Liver (tissue), 9 donors: Measurements from ENCODE around the gene CHRNA3. TPM values are rescaled to one million over a fixed set of nuclear protein-coding genes. Genes with fewer than 3 reads are reported as not detected.
A peak's percentile ranks its signal among the peaks of the same experiment; 100 is the strongest.

Experiments used
- DNase-seq: peaks from one replicate; pipeline ENCODE4 v3.0.0-alpha.2; 2017; ENCODE audit warnings: low spot score
- H3K27ac ChIP-seq, 2 donors: one replicate each; pipeline ENCODE4 v1.7.0; 2013; ENCODE audit warnings: inconsistent platforms in 2 of 2, low read length in 2 of 2, control low read depth in 1 of 2, low read depth in 1 of 2, mild to moderate bottlenecking in 1 of 2
- H3K27me3 ChIP-seq, 4 donors: one replicate each; pipeline versions ENCODE4 v1.6.1 to v1.7.0; 2013; ENCODE audit warnings: low read length in 3 of 4, inconsistent platforms in 1 of 4, mild to moderate bottlenecking in 1 of 4, moderate library complexity in 1 of 4; ENCODE audit not compliant: control insufficient read depth in 4 of 4, insufficient read depth in 4 of 4
- H3K36me3 ChIP-seq, 4 donors: one replicate each; pipeline versions ENCODE4 v1.6.1 to v1.7.0; 2013; ENCODE audit warnings: low read length in 3 of 4, mild to moderate bottlenecking in 3 of 4, low read depth in 1 of 4, moderate library complexity in 1 of 4; ENCODE audit not compliant: control insufficient read depth in 4 of 4, insufficient read depth in 3 of 4
- H3K4me1 ChIP-seq, 4 donors: one replicate each; pipeline versions ENCODE4 v1.6.1 to v1.7.0; 2013; ENCODE audit warnings: low read length in 3 of 4, mild to moderate bottlenecking in 3 of 4, moderate library complexity in 1 of 4; ENCODE audit not compliant: control insufficient read depth in 4 of 4, insufficient read depth in 4 of 4
- H3K4me3 ChIP-seq, 3 donors: one replicate each; pipeline versions ENCODE4 v1.6.1 to v1.7.0; 2013; ENCODE audit warnings: low read length in 3 of 3, control low read depth in 1 of 3, low read depth in 1 of 3, mild to moderate bottlenecking in 1 of 3
- H3K9ac ChIP-seq, 2 donors: one replicate each; pipeline ENCODE4 v1.7.0; 2013; ENCODE audit warnings: low read length in 2 of 2, mild to moderate bottlenecking in 2 of 2, moderate library complexity in 2 of 2, control low read depth in 1 of 2, low read depth in 1 of 2
- H3K9me3 ChIP-seq, 4 donors: one replicate each; pipeline versions ENCODE4 v1.6.1 to v1.7.0; 2013; ENCODE audit warnings: low read length in 3 of 4; ENCODE audit not compliant: control insufficient read depth in 4 of 4
- ATF3 ChIP-seq: IDR thresholded peaks from 2 replicates; pipeline ENCODE4 v1.6.1; 2016; ENCODE audit warnings: antibody characterized with exemption
- EGR1 ChIP-seq, 2 donors: IDR thresholded peaks; 2 replicates each; pipeline ENCODE4 v1.6.1; 2016 to 2018; ENCODE audit warnings: antibody characterized with exemption in 2 of 2, low read depth in 2 of 2
- FOXA1 ChIP-seq: IDR thresholded peaks from 2 replicates; pipeline ENCODE4 v1.6.1; 2016; ENCODE audit warnings: antibody characterized with exemption
- FOXA2 ChIP-seq: IDR thresholded peaks from 2 replicates; pipeline ENCODE4 v1.6.1; 2016; ENCODE audit warnings: antibody characterized with exemption
- GABPA ChIP-seq, 2 donors: IDR thresholded peaks in 1 of 2; conservative IDR thresholded peaks in 1 of 2; 2 replicates each; pipeline ENCODE4 v1.6.1; 2016; ENCODE audit warnings: antibody characterized with exemption in 2 of 2, mild to moderate bottlenecking in 1 of 2, moderate library complexity in 1 of 2
- HNF4G ChIP-seq: IDR thresholded peaks from 2 replicates; pipeline ENCODE4 v1.6.1; 2016; ENCODE audit warnings: antibody characterized with exemption
- JUND ChIP-seq, 2 donors: IDR thresholded peaks; 2 replicates each; pipeline ENCODE4 v1.6.1; 2016; ENCODE audit warnings: antibody characterized with exemption in 2 of 2
- NR2F2 ChIP-seq: IDR thresholded peaks from 2 replicates; pipeline ENCODE4 v1.6.1; 2016; ENCODE audit warnings: antibody characterized with exemption
- RAD21 ChIP-seq, 2 donors: IDR thresholded peaks; 2 replicates each; pipeline ENCODE4 v1.6.1; 2016; ENCODE audit warnings: antibody characterized with exemption in 2 of 2, mild to moderate bottlenecking in 2 of 2
- REST ChIP-seq: IDR thresholded peaks from 2 replicates; pipeline ENCODE4 v1.6.1; 2016; ENCODE audit warnings: antibody characterized with exemption, mild to moderate bottlenecking
- RXRA ChIP-seq, 2 donors: IDR thresholded peaks; 2 replicates each; pipeline ENCODE4 v1.6.1; 2017 to 2018; ENCODE audit warnings: antibody characterized with exemption in 2 of 2, mild to moderate bottlenecking in 1 of 2
- SP1 ChIP-seq: IDR thresholded peaks from 2 replicates; pipeline ENCODE4 v1.6.1; 2018; ENCODE audit warnings: antibody characterized with exemption, mild to moderate bottlenecking
- TAF1 ChIP-seq: conservative IDR thresholded peaks from 2 replicates; pipeline ENCODE4 v1.6.1; 2016; ENCODE audit warnings: antibody characterized with exemption, mild to moderate bottlenecking
- YY1 ChIP-seq: IDR thresholded peaks from 2 replicates; pipeline ENCODE4 v1.6.1; 2016; ENCODE audit warnings: antibody characterized with exemption, mild to moderate bottlenecking
- WGBS: extraction: QIAGEN DNeasy Blood & Tissue Kit; methylation state at CpG from one replicate; pipeline ENCODE4 v1.1.7; 2013; 5-methylcytosine and 5-hydroxymethylcytosine counted together
- polyA plus RNA-seq, 2 donors: library from polyadenylated mRNA; stranded (reverse) in 1 of 2; unstranded in 1 of 2; fragments of 200-250 nt in 1 of 2; fragments of >200 nt in 1 of 2; fragmentation: Nextera tagmentation in 1 of 2; extraction: Ambion mirVana in 1 of 2; gene quantifications; one replicate each; pipeline versions ENCODE4 v1.2.1 to v1.2.3, GENCODE V29; 2013 to 2015
- total RNA-seq, 2 donors: library from RNA; depleted of rRNA; stranded (reverse); fragments of >200 nt; gene quantifications; one replicate each; pipeline ENCODE4 v1.2.3, GENCODE V29; 2014
- TF ChIP-seq, protein P1 (sequence below): IDR thresholded peaks from 2 replicates; pipeline ENCODE4 v1.6.1; 2016; ENCODE audit warnings: antibody characterized with exemption
- TF ChIP-seq, protein P2 (sequence below): IDR thresholded peaks from 2 replicates; pipeline ENCODE4 v1.6.1; 2016; ENCODE audit warnings: antibody characterized with exemption
- TF ChIP-seq, protein P3 (sequence below): fragments of 150-350 bp; IDR thresholded peaks from 2 replicates; pipeline ENCODE4 v1.5.1; 2017; ENCODE audit warnings: improper control_type of control experiment, low read depth, low read length; ENCODE audit not compliant: missing input control
- donor health status: healthy.
- donor health status: healthy.
- donor health status: healthy.
- donor health status: healthy.
- donor health status: healthy.

Gene CHRNA3
- total and polyA plus RNA-seq, 4 donors, result not detected

DNA sequence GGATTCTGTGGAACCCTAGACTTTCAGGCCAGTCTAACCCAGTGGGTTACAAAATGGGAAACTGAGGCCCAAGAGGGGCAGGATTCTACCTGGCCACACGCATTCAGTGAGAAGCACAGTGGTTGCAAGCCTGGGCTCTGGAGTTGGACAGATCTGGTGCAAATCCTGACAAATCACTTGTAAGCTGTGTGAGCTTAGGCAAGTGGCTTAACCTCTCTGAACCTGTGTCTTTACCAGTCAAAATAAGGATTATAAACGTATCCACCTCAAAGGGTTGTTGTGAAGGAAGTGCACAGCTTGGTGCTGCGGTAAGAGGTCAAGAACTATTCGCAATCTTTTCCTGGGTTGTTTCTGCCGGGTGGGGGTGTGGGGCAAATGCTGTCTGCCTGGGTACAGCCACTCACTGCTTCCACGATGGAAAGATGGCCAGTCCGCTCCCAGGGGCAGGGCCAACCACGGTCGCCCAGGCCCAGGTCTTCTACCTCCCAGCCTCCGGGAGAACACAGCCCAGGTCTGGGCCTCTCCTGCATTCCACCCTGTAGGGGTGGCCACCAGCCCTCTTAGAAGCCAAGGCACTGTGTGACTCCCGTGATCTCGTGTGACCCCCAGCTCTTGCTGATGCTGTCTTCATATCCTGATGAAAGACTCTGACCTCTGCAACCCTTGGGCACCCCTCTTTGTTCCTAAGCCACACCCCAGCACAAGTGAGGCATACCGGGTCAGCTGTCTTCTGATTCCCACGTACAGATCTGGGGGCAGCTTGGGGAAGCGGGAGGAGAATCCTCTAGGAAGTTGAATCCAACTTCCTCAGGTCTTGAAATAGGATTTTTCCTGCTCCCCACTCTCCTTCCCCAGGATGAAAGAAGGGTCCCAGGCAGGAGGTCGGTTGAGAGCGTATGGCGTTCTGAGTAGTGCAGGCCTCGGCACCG, 1.5 kb downstream of the CHRNA3 start:
- Histone ChIP-seq H3K9ac (no peak overlapping the region), H3K4me1 (peaks cover 0 to 14% (median 3%) of the 10 kb centered on the region in 4 donors), H3K4me3 (no peak overlapping the region), H3K27me3 (peaks cover 4 to 26% (median 12%) of the 10 kb centered on the region in 4 donors), H3K9me3 (no peaks in the 10 kb centered on the region), H3K27ac (no peak overlapping the region), H3K36me3 (no peaks in the 10 kb centered on the region)
- WGBS, result 39% methylated on average over 20 of the region's 20 CpGs
- TF ChIP-seq ATF3 (no peak), RAD21 (IDR thresholded peaks at IDR 0.05) (no peak), GABPA (IDR thresholded peaks at IDR 0.05 in 1 of 2, conservative IDR thresholded peaks at IDR 0.05 in 1 of 2) (no peak), NR2F2 (no peak), SP1 (no peak), FOXA1 (no peak), YY1 (no peak), FOXA2 (no peak), REST (no peak), TAF1 (no peak), EGR1 (IDR thresholded peaks at IDR 0.05; ENCODE audit: low read depth in 2 of 2) (no peak), HNF4G (no peak), RXRA (IDR thresholded peaks at IDR 0.05) (no peak)
- TF ChIP-seq, protein P1, sequence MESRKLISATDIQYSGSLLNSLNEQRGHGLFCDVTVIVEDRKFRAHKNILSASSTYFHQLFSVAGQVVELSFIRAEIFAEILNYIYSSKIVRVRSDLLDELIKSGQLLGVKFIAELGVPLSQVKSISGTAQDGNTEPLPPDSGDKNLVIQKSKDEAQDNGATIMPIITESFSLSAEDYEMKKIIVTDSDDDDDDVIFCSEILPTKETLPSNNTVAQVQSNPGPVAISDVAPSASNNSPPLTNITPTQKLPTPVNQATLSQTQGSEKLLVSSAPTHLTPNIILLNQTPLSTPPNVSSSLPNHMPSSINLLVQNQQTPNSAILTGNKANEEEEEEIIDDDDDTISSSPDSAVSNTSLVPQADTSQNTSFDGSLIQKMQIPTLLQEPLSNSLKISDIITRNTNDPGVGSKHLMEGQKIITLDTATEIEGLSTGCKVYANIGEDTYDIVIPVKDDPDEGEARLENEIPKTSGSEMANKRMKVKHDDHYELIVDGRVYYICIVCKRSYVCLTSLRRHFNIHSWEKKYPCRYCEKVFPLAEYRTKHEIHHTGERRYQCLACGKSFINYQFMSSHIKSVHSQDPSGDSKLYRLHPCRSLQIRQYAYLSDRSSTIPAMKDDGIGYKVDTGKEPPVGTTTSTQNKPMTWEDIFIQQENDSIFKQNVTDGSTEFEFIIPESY, result no peak
- TF ChIP-seq, protein P2, sequence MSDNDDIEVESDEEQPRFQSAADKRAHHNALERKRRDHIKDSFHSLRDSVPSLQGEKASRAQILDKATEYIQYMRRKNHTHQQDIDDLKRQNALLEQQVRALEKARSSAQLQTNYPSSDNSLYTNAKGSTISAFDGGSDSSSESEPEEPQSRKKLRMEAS, result no peak
- DNase-seq, result no peak

- Histone ChIP-seq H3K4me3 (no peak overlapping the region), H3K36me3 (no peaks in the 10 kb centered on the region), H3K9ac (no peak overlapping the region), H3K27me3 (peaks cover 4 to 26% (median 12%) of the 10 kb centered on the region in 4 donors), H3K9me3 (no peaks in the 10 kb centered on the region), H3K27ac (no peak overlapping the region), H3K4me1 (peaks cover 0 to 14% (median 3%) of the 10 kb centered on the region in 4 donors)
- DNase-seq, result peak; percentile 88
- 26% methylated on average over 8 of the region's 8 CpGs for WGBS
- TF ChIP-seq NR2F2, result no peak
- no peak for TF ChIP-seq REST
- no peak for TF ChIP-seq GABPA (IDR thresholded peaks at IDR 0.05 in 1 of 2, conservative IDR thresholded peaks at IDR 0.05 in 1 of 2)
- TF ChIP-seq, protein P3, sequence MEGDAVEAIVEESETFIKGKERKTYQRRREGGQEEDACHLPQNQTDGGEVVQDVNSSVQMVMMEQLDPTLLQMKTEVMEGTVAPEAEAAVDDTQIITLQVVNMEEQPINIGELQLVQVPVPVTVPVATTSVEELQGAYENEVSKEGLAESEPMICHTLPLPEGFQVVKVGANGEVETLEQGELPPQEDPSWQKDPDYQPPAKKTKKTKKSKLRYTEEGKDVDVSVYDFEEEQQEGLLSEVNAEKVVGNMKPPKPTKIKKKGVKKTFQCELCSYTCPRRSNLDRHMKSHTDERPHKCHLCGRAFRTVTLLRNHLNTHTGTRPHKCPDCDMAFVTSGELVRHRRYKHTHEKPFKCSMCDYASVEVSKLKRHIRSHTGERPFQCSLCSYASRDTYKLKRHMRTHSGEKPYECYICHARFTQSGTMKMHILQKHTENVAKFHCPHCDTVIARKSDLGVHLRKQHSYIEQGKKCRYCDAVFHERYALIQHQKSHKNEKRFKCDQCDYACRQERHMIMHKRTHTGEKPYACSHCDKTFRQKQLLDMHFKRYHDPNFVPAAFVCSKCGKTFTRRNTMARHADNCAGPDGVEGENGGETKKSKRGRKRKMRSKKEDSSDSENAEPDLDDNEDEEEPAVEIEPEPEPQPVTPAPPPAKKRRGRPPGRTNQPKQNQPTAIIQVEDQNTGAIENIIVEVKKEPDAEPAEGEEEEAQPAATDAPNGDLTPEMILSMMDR, result peak; percentile 78
- TF ChIP-seq JUND (IDR thresholded peaks at IDR 0.05), result no peak
- peak; percentile 91 to 94 for TF ChIP-seq RAD21 (IDR thresholded peaks at IDR 0.05)
- TF ChIP-seq FOXA1, result no peak
Measured at GRCh38 chr15:78618490-78618934, 2.3 kb downstream of the CHRNA3 start.
